ENCODE measurements around the gene CCDC39. TPM values are rescaled to one million over a fixed set of nuclear protein-coding genes. Genes with fewer than 3 reads are reported as not detected.
"Not testable (repeated sequence)": the region's sequence is repeated elsewhere in the genome, so short reads cannot be mapped to it uniquely, and the experiment has no call there.

CCDC39 gene
- polyA plus RNA-seq, 4 donors: 3.1 to 8.2 (median 4.3) TPM

GRCh38 chr3:180626844-180627243 is 52.4 kb downstream of the CCDC39 start:
- DNase-seq (ENCODE audit: low read depth in 4 of 4, low spot score in 3 of 4): no peak

DNA sequence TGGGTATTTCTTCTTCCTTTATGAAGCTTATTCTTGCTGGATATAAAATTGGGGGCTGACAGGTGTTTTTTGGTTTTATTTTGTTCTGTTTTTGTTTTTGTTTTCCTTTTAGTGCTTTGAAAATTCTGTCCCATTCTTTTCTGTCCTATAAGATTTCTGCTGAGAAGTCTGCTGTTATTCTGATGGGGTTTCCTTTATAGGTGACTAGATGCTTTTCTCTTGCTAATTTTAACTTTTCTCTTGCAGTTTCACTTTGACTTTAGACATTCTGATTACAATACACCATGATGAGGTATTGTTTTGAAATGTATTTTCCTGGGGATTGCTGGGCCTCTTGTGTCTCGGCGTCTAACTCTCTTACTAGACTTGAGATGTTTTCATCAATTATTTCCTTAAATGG is 54.6 kb downstream of the CCDC39 start:
- no peak for DNase-seq (ENCODE audit: low read depth in 4 of 4, low spot score in 3 of 4)

GRCh38 chr3:180619723-180620122 is 59.6 kb downstream of the CCDC39 start:
- DNase-seq (ENCODE audit: low read depth in 4 of 4, low spot score in 3 of 4): no peak

DNA sequence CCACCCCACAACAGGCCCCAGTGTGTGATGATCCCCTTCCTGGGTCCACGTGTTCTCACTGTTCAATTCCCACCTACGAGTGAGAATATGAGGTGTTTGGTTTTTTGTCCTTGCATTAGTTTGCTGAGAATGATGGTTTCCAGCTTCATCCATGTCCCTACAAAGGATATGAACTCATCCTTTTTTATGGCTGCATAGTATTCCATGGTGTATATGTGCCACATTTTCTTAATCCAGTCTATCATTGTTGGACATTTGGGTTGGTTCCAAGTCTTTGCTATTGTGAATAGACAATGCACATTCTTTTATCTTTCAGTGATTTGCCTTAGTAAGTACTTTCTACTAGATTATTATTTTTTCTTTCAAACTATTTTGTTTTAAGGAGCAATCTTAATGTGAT is 60.7 kb downstream of the CCDC39 start:
- not testable (repeated sequence) for DNase-seq (ENCODE audit: low read depth in 4 of 4, low spot score in 3 of 4)

- no peak for DNase-seq (ENCODE audit: low read depth in 4 of 4, low spot score in 3 of 4)
These were observed 62.2 kb downstream of the CCDC39 start for GRCh38 chr3:180617049-180617448.

GRCh38 chr3:180615954-180616353 is 63.3 kb downstream of the CCDC39 start:
- no peak for DNase-seq (ENCODE audit: low read depth in 4 of 4, low spot score in 3 of 4)

DNA sequence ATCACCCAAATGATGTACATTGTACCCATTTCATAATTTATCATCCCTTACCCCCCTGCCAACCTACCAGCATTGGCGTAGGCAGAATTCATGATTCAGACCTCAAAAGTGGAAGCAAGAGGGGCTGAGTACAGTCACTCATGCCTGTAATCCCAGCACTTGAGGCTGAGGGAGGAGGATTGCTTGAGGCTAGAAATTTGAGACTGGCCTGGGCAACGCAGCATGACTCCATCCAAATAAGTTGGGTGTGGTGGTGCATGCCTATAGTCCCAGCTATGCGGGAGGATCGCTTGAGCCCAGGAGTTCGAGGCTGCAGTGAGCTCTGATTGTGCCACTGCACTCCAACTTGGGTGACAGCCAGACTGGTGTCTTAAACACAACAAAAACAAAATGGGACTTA is 66.9 kb downstream of the CCDC39 start:
- no peak for DNase-seq (ENCODE audit: low read depth in 4 of 4, low spot score in 3 of 4)

GRCh38 chr3:180611006-180611405 is 68.3 kb downstream of the CCDC39 start:
- DNase-seq (ENCODE audit: low read depth in 4 of 4, low spot score in 3 of 4): no peak

- peak; percentile 76 to 83 (median 80) for DNase-seq (ENCODE audit: low read depth in 4 of 4, low spot score in 3 of 4)
These were observed 77.3 kb downstream of the CCDC39 start, which contains the start of gene TTC14 for GRCh38 chr3:180601688-180602666. TSS of gene TTC14 (plus strand) at chr3:180602163. CDS start at chr3:180602262, 99 bp downstream.

DNA sequence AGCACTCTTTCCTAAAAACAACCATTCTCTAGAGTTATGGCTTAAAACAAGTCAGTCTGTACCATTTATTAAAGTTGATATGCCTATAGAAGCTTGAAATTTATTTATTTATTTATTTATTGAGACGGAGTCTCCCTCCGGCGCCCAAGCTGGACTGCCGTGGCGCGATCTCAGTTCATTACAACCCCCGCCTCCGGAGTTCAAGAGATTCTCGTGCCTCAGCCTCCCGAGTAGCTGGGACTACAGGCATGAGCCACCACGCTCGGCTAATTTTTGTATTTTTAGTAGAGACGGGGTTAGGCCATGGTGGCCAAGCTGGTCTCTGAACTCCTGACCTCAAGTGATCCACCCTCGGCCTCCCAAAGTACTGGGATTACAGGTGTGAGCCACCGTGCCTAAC is 78.8 kb downstream of the CCDC39 start:
- no peak for DNase-seq (ENCODE audit: low read depth in 4 of 4, low spot score in 3 of 4)

DNA sequence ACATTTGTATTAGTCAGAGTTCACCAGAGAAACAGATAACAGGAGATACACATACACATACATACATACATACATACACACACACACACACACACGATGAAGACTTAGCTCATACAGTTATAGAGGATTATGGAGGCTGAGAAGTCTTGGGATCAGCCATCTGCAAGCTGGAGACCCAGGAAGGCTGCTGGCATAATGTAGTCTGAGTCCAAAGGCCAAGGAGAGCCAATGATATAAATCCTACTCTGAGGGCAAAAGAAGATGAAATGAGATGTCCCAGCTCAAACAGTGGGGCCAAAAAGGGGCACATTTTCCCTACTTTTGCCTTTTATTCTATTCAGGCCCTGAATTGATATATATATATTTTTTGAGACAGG is 83.7 kb downstream of the CCDC39 start:
- DNase-seq (ENCODE audit: low read depth in 4 of 4, low spot score in 3 of 4): no peak

DNA sequence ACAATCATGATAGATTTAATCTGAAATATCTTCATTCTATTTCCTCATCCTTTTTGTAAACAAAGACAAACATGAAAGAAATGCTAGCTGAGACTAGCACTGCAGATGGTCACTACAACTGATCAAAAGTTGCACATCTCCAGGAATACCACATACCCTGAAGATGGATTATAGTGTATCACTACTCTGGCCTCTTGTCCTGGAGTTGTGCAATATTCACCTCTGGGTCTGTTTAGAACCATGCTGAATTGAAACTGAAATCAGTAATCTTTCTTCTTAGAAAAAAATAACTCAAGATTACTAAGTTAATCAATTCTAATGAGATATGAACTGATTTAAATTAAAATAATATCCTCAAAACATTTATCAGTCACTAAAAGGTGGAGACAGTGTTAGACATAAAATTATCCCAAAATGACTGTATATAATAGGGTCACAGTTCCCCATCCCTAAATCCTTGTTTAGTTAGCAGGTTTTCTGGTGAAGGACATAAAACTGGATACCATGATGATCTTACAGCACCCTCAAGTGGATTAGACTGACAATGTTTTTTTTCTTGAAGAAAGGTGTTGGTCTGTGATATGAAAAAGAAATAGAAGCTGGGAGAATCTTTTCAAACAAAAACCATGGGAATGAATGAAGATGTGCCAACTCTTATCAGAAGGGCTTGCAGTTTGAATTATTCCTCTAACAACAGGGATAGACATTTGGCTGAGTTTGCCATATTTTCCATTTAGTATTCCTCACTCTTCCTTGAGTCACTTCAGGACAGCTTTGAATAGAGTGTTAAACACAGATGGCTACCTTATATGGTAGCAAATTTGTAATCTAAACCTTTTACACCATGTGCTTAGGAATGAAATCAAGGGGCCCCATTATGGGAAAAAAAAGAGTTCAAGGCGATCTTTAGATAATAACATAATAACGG is 84.4 kb downstream of the CCDC39 start:
- no peak for DNase-seq (ENCODE audit: low read depth in 4 of 4, low spot score in 3 of 4)

- DNase-seq (ENCODE audit: low read depth in 4 of 4, low spot score in 3 of 4): not testable (repeated sequence)
These were observed 85.7 kb downstream of the CCDC39 start for GRCh38 chr3:180593631-180594030.

- DNase-seq (ENCODE audit: low read depth in 4 of 4, low spot score in 3 of 4): no peak
These were observed 88.9 kb downstream of the CCDC39 start for GRCh38 chr3:180590396-180590795.

DNA sequence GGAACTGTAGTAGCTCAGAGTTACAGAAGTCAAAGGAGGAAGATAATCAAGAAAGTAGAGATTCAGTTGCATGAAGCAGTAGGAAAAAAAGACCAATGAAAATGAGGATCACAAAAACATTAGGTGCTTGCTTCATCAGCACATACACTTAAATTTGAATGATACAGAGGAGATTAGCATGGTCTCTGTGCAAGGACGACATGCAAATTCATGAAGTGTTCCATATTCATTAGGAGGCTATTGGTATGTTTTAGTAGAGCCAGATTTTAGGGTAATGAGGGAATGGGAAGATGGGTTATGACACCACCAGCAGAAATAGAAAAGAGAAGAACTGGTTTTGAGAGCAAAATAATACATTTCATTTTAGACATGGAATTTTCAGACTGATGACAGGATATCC is 98.4 kb downstream of the CCDC39 start:
- no peak for DNase-seq (ENCODE audit: low read depth in 4 of 4, low spot score in 3 of 4)

- DNase-seq (ENCODE audit: low read depth in 4 of 4, low spot score in 3 of 4): no peak
These were observed 103.7 kb downstream of the CCDC39 start for GRCh38 chr3:180575571-180575970.

DNA sequence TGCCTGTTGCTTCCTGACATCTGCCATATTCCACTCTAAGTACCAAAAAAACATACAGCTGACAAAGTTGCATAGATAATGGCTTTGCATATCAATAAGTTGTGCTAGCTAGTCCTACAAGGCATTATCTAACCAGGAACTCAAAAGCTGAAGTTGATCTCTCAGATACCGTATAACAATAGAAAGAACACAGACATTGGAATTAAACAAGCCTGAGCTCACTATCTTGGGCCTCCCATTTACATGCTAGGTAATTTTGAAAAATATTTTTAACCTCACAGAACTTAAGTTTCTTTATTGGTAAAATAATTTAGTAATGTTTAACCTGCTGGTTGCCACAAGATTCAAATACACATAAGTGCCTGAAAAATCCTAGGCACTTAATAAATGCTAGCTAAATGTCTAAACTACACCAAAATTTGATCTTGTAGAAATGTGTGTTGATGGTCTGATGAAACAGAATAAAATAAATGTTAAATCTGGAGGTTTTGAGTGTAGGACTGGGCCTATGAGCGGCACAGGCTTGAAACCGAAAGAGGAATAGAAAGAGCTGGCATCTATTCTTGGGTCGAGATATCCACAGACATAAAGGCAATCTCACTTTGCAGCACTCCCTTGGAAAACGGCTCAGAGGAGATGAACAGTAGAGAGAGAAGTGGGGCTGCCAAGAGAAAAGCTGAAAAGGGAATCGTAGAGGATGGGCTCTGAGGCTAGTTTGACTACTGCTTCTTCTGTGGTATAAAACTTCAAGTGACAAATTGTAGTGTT is 107.3 kb downstream of the CCDC39 start:
- DNase-seq (ENCODE audit: low read depth in 4 of 4, low spot score in 3 of 4): no peak

DNA sequence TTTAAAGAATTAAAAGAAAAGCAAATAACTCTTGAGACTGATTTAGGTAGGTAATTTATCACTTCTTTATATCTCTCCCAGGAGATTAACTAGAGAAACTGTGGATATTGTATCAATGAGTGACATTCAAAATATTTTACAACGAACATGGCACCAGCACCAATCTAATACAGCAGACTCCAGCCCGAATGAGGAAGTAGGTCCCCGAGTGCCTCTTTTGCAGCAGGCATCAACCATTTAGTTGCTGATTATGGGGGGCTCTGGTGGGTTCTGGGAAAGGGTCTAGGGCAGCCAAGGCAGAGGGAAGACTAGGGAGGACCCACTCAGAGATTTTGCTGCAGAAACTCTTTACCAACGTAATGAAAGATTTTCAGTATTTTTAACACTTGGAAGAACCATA is 109.1 kb downstream of the CCDC39 start:
- no peak for DNase-seq (ENCODE audit: low read depth in 4 of 4, low spot score in 3 of 4)

- DNase-seq (ENCODE audit: low read depth in 4 of 4, low spot score in 3 of 4): no peak
These were observed 114.6 kb downstream of the CCDC39 start for GRCh38 chr3:180564676-180565075.
